B cell (primary cell): ENCODE results near the gene SKP1. TPM values are rescaled to one million over a fixed set of nuclear protein-coding genes. Genes with fewer than 3 reads are reported as not detected.

Source experiments
- ATAC-seq: fragments of 200-7000 bp; cut with Tn5 transposase; one replicate; pipeline ENCODE4 v1.10.0; 2021; ENCODE audit warnings: low read depth, mild to moderate bottlenecking, moderate number of reproducible peaks, moderate library complexity
- CTCF ChIA-PET: fragments of 350-600 bp; sonication (Branson Sonifier 250); formaldehyde crosslinking; loops from one replicate; lab custom pipeline; 2021; ENCODE audit warnings: antibody characterized with exemption, inconsistent platforms; lab: Charles Lee
- POLR2A ChIA-PET: fragments of 350-600 bp; sonication (Branson Sonifier 250); formaldehyde crosslinking; loops from one replicate; lab custom pipeline; 2021; ENCODE audit warnings: antibody characterized with exemption; lab: Charles Lee
- DNase-seq: peaks from one replicate; pipeline ENCODE4 v3.0.0; 2013
- H2AFZ ChIP-seq: 2 replicates; pipeline ENCODE4 v1.6.1; 2012; ENCODE audit warnings: mild to moderate bottlenecking, low read depth, low read length; ENCODE audit not compliant: insufficient read depth, poor library complexity, severe bottlenecking
- H3K27ac ChIP-seq, 2 donors: 1 replicate in 1 of 2; 2 replicates in 1 of 2; pipeline ENCODE4 v1.5.1; 2012 to 2013; ENCODE audit warnings: low read length in 2 of 2, mild to moderate bottlenecking in 2 of 2, moderate library complexity in 1 of 2
- H3K27me3 ChIP-seq, 4 experiments: fragments of 200-600 bp in 1 of 4; sonication (generic) in 1 of 4; replicated peaks in 1 of 4; 1 replicate in 2 of 4; 2 replicates in 2 of 4; pipeline versions ENCODE4 v1.6.1 to v1.7.0; 2013 to 2016; ENCODE audit warnings: low read length in 3 of 4, mild to moderate bottlenecking in 2 of 4, mixed read lengths in 1 of 4, moderate library complexity in 1 of 4; ENCODE audit not compliant: insufficient read depth in 4 of 4, control insufficient read depth in 3 of 4; ENCODE audit errors: control extremely low read depth in 1 of 4
- H3K36me3 ChIP-seq, 2 experiments: replicated peaks in 1 of 2; 1 replicate in 1 of 2; 2 replicates in 1 of 2; pipeline versions ENCODE4 v1.6.1 to v1.7.1; 2013; ENCODE audit warnings: low read length in 1 of 2; ENCODE audit not compliant: insufficient read depth in 2 of 2, control insufficient read depth in 1 of 2; ENCODE audit errors: control extremely low read depth in 1 of 2, extremely low read depth in 1 of 2
- H3K4me1 ChIP-seq, 2 donors: fragments of 200-600 bp in 1 of 2; sonication (generic) in 1 of 2; 1 replicate in 1 of 2; 2 replicates in 1 of 2; pipeline versions ENCODE4 v1.5.1 to v1.6.1; 2013 to 2017; ENCODE audit warnings: low read length in 2 of 2; ENCODE audit not compliant: control insufficient read depth in 2 of 2, insufficient read depth in 2 of 2
- H3K4me2 ChIP-seq: replicated peaks from 2 replicates; pipeline ENCODE3; 2012; ENCODE audit warnings: mild to moderate bottlenecking, low read depth, low read length; ENCODE audit not compliant: poor library complexity, severe bottlenecking
- H3K4me3 ChIP-seq, 5 experiments: fragments of 200-600 bp in 1 of 5; sonication (generic) in 1 of 5; 1 replicate in 3 of 5; 2 replicates in 2 of 5; pipeline versions ENCODE4 v1.5.1 to v1.7.0; 2011 to 2016; ENCODE audit warnings: low read length in 4 of 5, mild to moderate bottlenecking in 4 of 5, low read depth in 2 of 5, control low read depth in 1 of 5, moderate library complexity in 1 of 5; ENCODE audit not compliant: insufficient read depth in 1 of 5; ENCODE audit errors: control extremely low read depth in 1 of 5, extremely low read depth in 1 of 5
- H3K79me2 ChIP-seq: fragments of 200-600 bp; sonication (generic); one replicate; pipeline ENCODE4 v1.6.0; 2016; ENCODE audit warnings: low read length; ENCODE audit not compliant: control insufficient read depth, insufficient read depth
- H3K9ac ChIP-seq: fragments of 200-600 bp; sonication (generic); 2 replicates; pipeline ENCODE4 v1.6.1; 2017; ENCODE audit warnings: mild to moderate bottlenecking, low read length, moderate library complexity
- H3K9me3 ChIP-seq, 3 donors: one replicate each; pipeline versions ENCODE4 v1.6.1 to v1.7.1; 2013; ENCODE audit warnings: low read length in 2 of 3; ENCODE audit not compliant: control insufficient read depth in 2 of 3, insufficient read depth in 1 of 3; ENCODE audit errors: control extremely low read depth in 1 of 3
- H4K20me1 ChIP-seq: 2 replicates; pipeline ENCODE4 v1.6.0; 2012; ENCODE audit warnings: mild to moderate bottlenecking, low read length; ENCODE audit not compliant: insufficient read depth, control insufficient read depth, poor library complexity, severe bottlenecking
- H3K27ac Mint-ChIP-seq: one replicate; pipeline ENCODE4 v1.8.0; 2021; ENCODE audit warnings: mixed read lengths
- H3K27me3 Mint-ChIP-seq: one replicate; pipeline ENCODE4 v1.8.0; 2021; ENCODE audit warnings: mixed read lengths
- H3K4me1 Mint-ChIP-seq: one replicate; pipeline ENCODE4 v1.8.0; 2021; ENCODE audit warnings: mixed read lengths
- H3K4me3 Mint-ChIP-seq: one replicate; pipeline ENCODE4 v1.8.0; 2021; ENCODE audit warnings: mixed read lengths
- H3K9me3 Mint-ChIP-seq: one replicate; pipeline ENCODE4 v1.8.0; 2022; ENCODE audit warnings: mixed read lengths; ENCODE audit not compliant: insufficient read depth
- EZH2 ChIP-seq: IDR thresholded peaks from 2 replicates; pipeline ENCODE4 v1.6.1; 2012; ENCODE audit warnings: borderline replicate concordance, low read depth, mild to moderate bottlenecking, moderate library complexity, low read length; ENCODE audit not compliant: insufficient read depth, poor library complexity, severe bottlenecking
- WGBS: methylation state at CpG from one replicate; pipeline ENCODE4 v1.1.5; 2013; ENCODE audit warnings: missing lambda C conversion rate; ENCODE audit not compliant: insufficient coverage; 5-methylcytosine and 5-hydroxymethylcytosine counted together
- intact Hi-C: fragments of 100-400 bp; cut with micrococcal nuclease; formaldehyde crosslinking; loops from one replicate; pipeline ENCODE4 v1.10.0; 2022
- polyA plus RNA-seq: library from polyadenylated mRNA; depleted of rRNA; stranded (reverse); fragments of >200 nt; gene quantifications from 2 replicates; pipeline ENCODE4 v1.2.3, GENCODE V29; 2012
- total RNA-seq, 2 donors: library from RNA; stranded (reverse); fragments of 120-200 nt in 1 of 2; gene quantifications; 1 replicate in 1 of 2; 2 replicates in 1 of 2; pipeline versions ENCODE4 v1.2.3 to v1.2.4, GENCODE V29; 2013 to 2022
- TF ChIP-seq, protein P1 (sequence below): fragments of 200-600 bp; IDR thresholded peaks from one replicate; pipeline ENCODE4 v1.8.0; 2022; ENCODE audit warnings: antibody characterized with exemption, mild to moderate bottlenecking

The SKP1 gene
- total and polyA plus RNA-seq, 2 donors (not counting 1 experiment from before 2014, with no cell fraction given) = 108 to 186 TPM

DNA sequence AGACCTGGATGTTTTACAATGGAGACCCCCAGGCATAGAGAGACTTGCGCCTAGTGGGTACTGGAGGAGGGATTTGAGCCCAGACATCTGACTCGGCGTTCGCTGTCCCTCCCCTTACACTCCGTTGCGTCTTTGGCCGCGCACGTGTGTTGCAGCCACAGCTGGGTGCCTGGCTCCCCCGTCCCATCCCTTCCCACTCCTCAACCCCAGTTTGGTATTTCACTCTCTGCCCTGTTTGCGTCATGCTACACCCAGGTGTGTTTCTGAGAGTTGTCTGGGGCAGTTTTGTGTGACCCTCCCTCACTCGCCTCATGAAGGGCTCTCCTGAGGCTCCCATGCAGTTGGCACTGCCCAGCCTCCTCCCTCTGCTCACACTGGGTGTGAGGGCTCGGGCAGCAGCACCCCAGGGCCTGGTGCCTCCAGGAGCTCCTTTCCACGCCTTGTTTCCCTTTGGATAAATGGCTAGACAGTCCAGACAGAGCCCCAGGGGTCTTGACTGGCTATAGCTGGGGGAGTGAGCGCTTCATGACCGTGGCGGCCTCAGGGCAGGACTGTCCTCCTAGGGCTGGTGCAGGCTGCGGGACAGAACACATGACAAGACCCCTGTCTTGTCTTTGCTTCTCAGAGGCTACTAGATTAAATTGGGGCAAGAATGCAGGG is 48.6 kb downstream of the SKP1 start:
- peaks cover 0 to 11% of the 10 kb centered on the region in 2 experiments for H3K36me3 ChIP-seq
- H3K27me3 ChIP-seq = no peaks in the 10 kb centered on the region
- peaks cover 3% of the 10 kb centered on the region for H4K20me1 ChIP-seq
- Mint-ChIP-seq H3K4me1 (peaks cover 60% of the 10 kb centered on the region), H3K4me3 (no peak overlapping the region), H3K9me3 (no peaks in the 10 kb centered on the region), H3K27ac (no peak overlapping the region), H3K27me3 (no peaks in the 10 kb centered on the region)
- intact Hi-C loops = no loop called here
- ATAC-seq = no peak
- H3K9ac ChIP-seq = no peak overlapping the region
- no peak for TF ChIP-seq EZH2
- TF ChIP-seq, protein P1, sequence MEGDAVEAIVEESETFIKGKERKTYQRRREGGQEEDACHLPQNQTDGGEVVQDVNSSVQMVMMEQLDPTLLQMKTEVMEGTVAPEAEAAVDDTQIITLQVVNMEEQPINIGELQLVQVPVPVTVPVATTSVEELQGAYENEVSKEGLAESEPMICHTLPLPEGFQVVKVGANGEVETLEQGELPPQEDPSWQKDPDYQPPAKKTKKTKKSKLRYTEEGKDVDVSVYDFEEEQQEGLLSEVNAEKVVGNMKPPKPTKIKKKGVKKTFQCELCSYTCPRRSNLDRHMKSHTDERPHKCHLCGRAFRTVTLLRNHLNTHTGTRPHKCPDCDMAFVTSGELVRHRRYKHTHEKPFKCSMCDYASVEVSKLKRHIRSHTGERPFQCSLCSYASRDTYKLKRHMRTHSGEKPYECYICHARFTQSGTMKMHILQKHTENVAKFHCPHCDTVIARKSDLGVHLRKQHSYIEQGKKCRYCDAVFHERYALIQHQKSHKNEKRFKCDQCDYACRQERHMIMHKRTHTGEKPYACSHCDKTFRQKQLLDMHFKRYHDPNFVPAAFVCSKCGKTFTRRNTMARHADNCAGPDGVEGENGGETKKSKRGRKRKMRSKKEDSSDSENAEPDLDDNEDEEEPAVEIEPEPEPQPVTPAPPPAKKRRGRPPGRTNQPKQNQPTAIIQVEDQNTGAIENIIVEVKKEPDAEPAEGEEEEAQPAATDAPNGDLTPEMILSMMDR = no peak
- peaks cover 36 to 81% of the 10 kb centered on the region in 2 donors for H3K4me1 ChIP-seq
- CTCF ChIA-PET = interaction anchor here (1.5 to 2.7 kb wide), 3 partner anchors 12 to 88 kb away, joined by 6 to 11 read pairs (median 10); no protein-coding TSS in a partner anchor
- WGBS = 98% methylated on average over 9 of the region's 18 CpGs
- H3K4me3 ChIP-seq = no peak overlapping the region
- POLR2A ChIA-PET = interaction anchor here (1.6 kb wide), 1 partner anchor 13 kb away, joined by 4 read pairs; the partner anchor contains the start of gene TCF7
- no peaks in the 10 kb centered on the region for H3K9me3 ChIP-seq
- H3K27ac ChIP-seq = no peak overlapping the region
- H2AFZ ChIP-seq = no peak overlapping the region
- H3K4me2 ChIP-seq = no peak overlapping the region
- peaks cover 20% of the 10 kb centered on the region for H3K79me2 ChIP-seq
- DNase-seq = no peak

DNA sequence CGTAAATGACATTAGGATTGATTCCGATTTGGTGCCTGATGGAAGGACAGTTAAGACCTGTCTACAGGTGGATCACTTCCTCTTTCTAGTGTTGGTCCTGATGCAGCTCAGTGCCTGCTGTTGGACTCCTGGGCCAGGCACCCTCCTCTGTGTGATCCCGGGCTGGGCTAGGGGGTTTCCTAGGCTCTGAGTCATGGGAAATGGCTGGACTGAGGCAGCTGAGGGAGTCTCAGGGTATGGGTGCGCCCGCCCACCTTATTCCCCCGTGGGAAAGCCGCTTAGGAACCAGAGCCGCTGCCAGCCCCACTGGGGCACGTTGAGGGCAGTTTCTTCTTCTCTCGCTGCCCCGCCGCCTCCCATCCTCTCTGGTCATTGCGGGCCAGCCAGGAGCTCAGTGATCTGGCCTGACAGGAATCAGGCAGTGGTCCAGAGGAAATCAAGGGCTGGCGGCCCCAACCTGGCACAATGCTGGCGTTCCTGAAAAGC is 49.3 kb downstream of the SKP1 start:
- WGBS = 58% methylated on average over 12 of the region's 15 CpGs
- H2AFZ ChIP-seq = no peak overlapping the region
- H3K36me3 ChIP-seq = peaks cover 0 to 11% of the 10 kb centered on the region in 2 experiments
- H3K4me1 ChIP-seq = peaks cover 34 to 81% of the 10 kb centered on the region in 2 donors
- Mint-ChIP-seq H3K27me3 (no peaks in the 10 kb centered on the region), H3K9me3 (no peaks in the 10 kb centered on the region), H3K27ac (peak overlapping the region; percentile 56), H3K4me1 (peaks cover 58% of the 10 kb centered on the region), H3K4me3 (no peak overlapping the region)
- intact Hi-C loops = no loop called here
- peak overlapping the region; percentile 17 to 33 for H3K27ac ChIP-seq
- peak; percentile 55 for DNase-seq
- no peaks in the 10 kb centered on the region for H3K27me3 ChIP-seq
- ChIA-PET POLR2A (interaction anchor here (0.6 to 1.6 kb wide), 2 partner anchors 13 to 14 kb away, joined by 3 to 4 read pairs; partner anchors contain the start of gene TCF7), CTCF (interaction anchor here (0.9 to 2.7 kb wide), 4 partner anchors 10 to 88 kb away, joined by 3 to 11 read pairs (median 7); no protein-coding TSS in a partner anchor)
- peaks cover 17% of the 10 kb centered on the region for H3K79me2 ChIP-seq
- no peaks in the 10 kb centered on the region for H4K20me1 ChIP-seq
- peak overlapping the region; percentile 24 for H3K4me2 ChIP-seq
- no peaks in the 10 kb centered on the region for H3K9me3 ChIP-seq
- no peak overlapping the region for H3K4me3 ChIP-seq
- peak; percentile 32 for ATAC-seq
- no peak for TF ChIP-seq EZH2
- TF ChIP-seq, protein P1 = no peak
- no peak overlapping the region for H3K9ac ChIP-seq
